SH-SY5Y (cell line): ENCODE results near the gene EMD.

Experiments
- GATA2 ChIP-seq: IDR thresholded peaks from 2 replicates; pipeline ENCODE4 v1.6.1; 2011; ENCODE audit warnings: mild to moderate bottlenecking, low read depth, low read length
- GATA3 ChIP-seq: IDR thresholded peaks from 2 replicates; pipeline ENCODE4 v1.6.1; 2011; ENCODE audit warnings: low read depth, mild to moderate bottlenecking, low read length, moderate library complexity

DNA sequence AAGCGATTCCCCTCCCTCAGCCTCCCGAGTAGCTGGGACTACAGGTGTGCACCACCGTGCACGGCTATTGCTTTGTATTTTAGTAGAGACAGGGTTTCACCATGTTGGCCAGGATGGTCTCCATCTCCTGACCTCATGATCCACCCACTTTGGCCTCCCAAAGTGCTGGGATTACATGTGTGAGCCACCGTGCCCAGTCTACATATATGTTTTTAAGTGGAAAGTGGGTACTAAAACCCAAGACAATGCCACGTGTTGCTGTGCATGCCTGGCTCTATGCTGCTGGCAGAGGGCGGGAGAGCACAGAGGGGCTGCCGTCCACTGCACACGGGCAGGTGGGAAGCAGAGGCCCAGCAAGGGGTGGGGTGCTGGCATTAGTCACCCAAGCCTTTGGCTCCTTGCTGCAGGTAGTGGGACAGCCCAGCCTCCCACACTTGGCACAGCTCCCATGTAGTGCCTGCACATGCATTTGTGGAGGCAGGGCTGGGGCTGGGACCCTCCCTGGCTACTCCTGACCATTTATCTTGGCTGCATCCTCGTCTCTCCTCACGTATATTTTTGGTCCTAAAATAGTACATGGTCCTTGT lies 3.5 kb downstream of the EMD start:
- TF ChIP-seq GATA2, result no peak
- no peak for TF ChIP-seq GATA3
